ENCODE results near the gene FGD6.

GRCh38 chr12:95248095-95248494 is 30.8 kb upstream of the FGD6 start:
- TF ChIP-seq CTCF (conservative IDR thresholded peaks at IDR 0.05; ENCODE audit: low read depth, low read length) (no peak), EZH2 (IDR thresholded peaks at IDR 0.05; ENCODE audit: low read length, unreplicated experiment) (no peak)
